ENCODE measurements around the gene ZNF319. TPM values are rescaled to one million over a fixed set of nuclear protein-coding genes. Genes with fewer than 3 reads are reported as not detected.

Gene ZNF319
- total and polyA plus RNA-seq, 2 of the 8 experiments (the other 6 are each of a cell fraction or from before 2014, with no cell fraction given): 3.3 to 5.5 TPM

DNA sequence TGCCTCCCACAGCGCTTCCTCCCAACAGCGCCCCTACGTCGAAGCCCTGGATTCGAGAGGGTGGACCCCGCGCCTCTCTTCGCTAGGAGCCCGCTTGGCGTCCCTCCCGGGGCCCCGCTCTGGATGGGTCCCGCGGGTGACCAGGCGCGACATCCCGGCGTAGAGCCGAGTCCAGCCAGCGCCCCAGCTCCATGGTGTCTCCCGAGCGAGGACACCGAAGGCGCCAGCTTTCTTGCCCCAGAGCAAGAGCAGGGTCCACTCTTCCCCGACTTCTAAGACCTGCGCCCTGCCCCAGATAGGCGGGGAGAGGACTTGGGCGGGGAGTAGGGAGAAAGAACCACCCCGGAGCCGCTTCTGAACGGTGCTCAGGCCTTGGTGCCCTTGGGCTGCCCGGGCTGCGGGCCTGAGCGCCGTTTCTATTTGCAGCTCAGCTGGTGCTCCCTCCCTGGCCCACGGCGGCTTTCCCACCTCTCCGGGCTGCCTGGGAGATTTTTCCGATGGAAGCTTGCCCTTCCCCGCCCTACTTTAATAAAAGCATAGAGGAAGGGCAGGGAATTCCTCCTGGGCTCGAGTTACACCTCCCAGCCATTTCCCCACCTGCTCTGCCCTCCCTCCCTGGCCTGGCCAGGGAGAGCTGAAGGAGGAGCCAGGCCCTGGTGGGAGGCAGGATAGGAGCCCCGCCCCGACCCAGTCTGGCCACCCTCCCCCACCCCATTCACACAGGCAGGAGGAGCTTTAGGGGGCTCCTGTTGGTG, 26.9 kb upstream of the ZNF319 start:
- peak overlapping the region; percentile 73 for H4K8ac ChIP-seq (ENCODE audit: extremely low read depth, insufficient read depth, low read length)
- H2AFZ ChIP-seq (ENCODE audit: low read length): no peak overlapping the region
- H3K18ac ChIP-seq (ENCODE audit: extremely low read depth, low read length): peak overlapping the region; percentile 95
- H3K23me2 ChIP-seq (ENCODE audit: low read depth, low read length): peaks cover 25% of the 10 kb centered on the region; the same call in 1 of the 2 replicates
- no peak overlapping the region for H4K91ac ChIP-seq (replicated peaks; ENCODE audit: insufficient read length, low read length)
- peaks cover 18% of the 10 kb centered on the region for H3K79me1 ChIP-seq (ENCODE audit: low read depth, low read length)
- peaks cover 0 to 38% of the 10 kb centered on the region in 2 experiments; a peak in 2 of 4 replicates for H3K79me2 ChIP-seq (ENCODE audit: control insufficient read depth in 1 of 2, insufficient read depth in 2 of 2, low read length in 2 of 2)
- H4K5ac ChIP-seq (ENCODE audit: insufficient read length, low read depth, low read length): peak overlapping the region; percentile 28
- peak overlapping the region; percentile 50; the same call in 1 of the 2 replicates for H2BK12ac ChIP-seq (ENCODE audit: low read depth, low read length)
- H3K4me2 ChIP-seq (ENCODE audit: insufficient read depth in 1 of 2, low read depth in 2 of 2, low read length in 2 of 2): peak overlapping the region; percentile 83 to 99
- H2BK20ac ChIP-seq (ENCODE audit: low read length): no peak overlapping the region
- FAIRE-seq (no peak), DNase-seq (ENCODE audit: low read depth in 1 of 2, low spot score in 2 of 2) (peak; percentile 66 to 77)
- no peak overlapping the region for H3K23ac ChIP-seq (ENCODE audit: insufficient read length)
- no peak overlapping the region for H2BK120ac ChIP-seq (replicated peaks; ENCODE audit: low read depth, low read length)
- peak overlapping the region in 2 of 4 experiments; percentile 13 to 18; a peak in 1 of 7 replicates for H3K9ac ChIP-seq (replicated peaks in 1 of 4; ENCODE audit: extremely low read depth in 1 of 4, low read depth in 3 of 4, low read length in 3 of 4)
- ChIA-PET CTCF (ENCODE audit: partially characterized antibody) (interaction anchor here (0.8 to 19.9 kb wide), 14 partner anchors 8 to 305 kb away, joined by 3 to 362 read pairs (median 6); partner anchors contain the start of gene CFAP20), POLR2A (ENCODE audit: partially characterized antibody) (interaction anchor here (0.6 to 4.2 kb wide), 14 partner anchors 9 to 576 kb away, joined by 3 to 20 read pairs (median 4); partner anchors contain the start of genes CFAP20 and KATNB1)
- no peak overlapping the region for H3K27ac ChIP-seq (ENCODE audit: low read depth, low read length)
- H2BK15ac ChIP-seq (ENCODE audit: low read length): peak overlapping the region; percentile 29; the same call in 1 of the 2 replicates
- peak overlapping the region; percentile 73 to 90 (median 82) for H3K4me3 ChIP-seq (ENCODE audit: extremely low read depth in 1 of 4, insufficient read depth in 2 of 4, low read depth in 3 of 4, low read length in 4 of 4)
- H2BK5ac ChIP-seq (ENCODE audit: low read depth, low read length): peak overlapping the region; percentile 89; the same call in 1 of the 2 replicates
- H3K4me1 ChIP-seq (replicated peaks in 1 of 4; ENCODE audit: control insufficient read depth in 3 of 4, insufficient read depth in 4 of 4, low read length in 3 of 4): peaks cover 0 to 34% (median 20%) of the 10 kb centered on the region in 4 experiments; a peak in 6 of 7 replicates
- 0% methylated on average over 19 of the region's 43 CpGs; no CpG with 5 or more reads in 1 of the 2 experiments for WGBS, 2 experiments (ENCODE audit: extremely low coverage in 1 of 2, insufficient coverage in 1 of 2, insufficient read length in 1 of 2, insufficient replicate concordance in 2 of 2, low coverage in 1 of 2, low lambda C conversion rate in 2 of 2, missing lambda C conversion rate in 1 of 2)
- H4K20me1 ChIP-seq (replicated peaks in 1 of 2; ENCODE audit: control insufficient read depth in 1 of 2, insufficient read depth in 2 of 2, low read length in 2 of 2): peaks cover 0 to 14% of the 10 kb centered on the region in 2 experiments
- peak overlapping the region; percentile 70 for H3K56ac ChIP-seq (replicated peaks; ENCODE audit: insufficient read length, low read depth, low read length)
- no peaks in the 10 kb centered on the region for H3K9me3 ChIP-seq (ENCODE audit: insufficient read depth in 2 of 2, low read depth in 1 of 2, low read length in 1 of 2)
- no peak overlapping the region for H3K14ac ChIP-seq (ENCODE audit: insufficient read length)
- H3K36me3 ChIP-seq (ENCODE audit: control insufficient read depth in 2 of 4, insufficient read depth in 4 of 4, low read length in 3 of 4): no peaks in the 10 kb centered on the region
- H3K27me3 ChIP-seq (replicated peaks in 1 of 4; ENCODE audit: control insufficient read depth in 3 of 4, extremely low read depth in 1 of 4, insufficient read depth in 3 of 4, low read length in 3 of 4): no peaks in the 10 kb centered on the region; a peak in 3 of 7 replicates
- peak overlapping the region; percentile 49 for H3K4ac ChIP-seq (replicated peaks; ENCODE audit: insufficient read length, low read depth, low read length)
- peak overlapping the region; percentile 40; the same call in 1 of the 2 replicates for H2AK5ac ChIP-seq (ENCODE audit: low read depth, low read length)
- TF ChIP-seq, protein P1, sequence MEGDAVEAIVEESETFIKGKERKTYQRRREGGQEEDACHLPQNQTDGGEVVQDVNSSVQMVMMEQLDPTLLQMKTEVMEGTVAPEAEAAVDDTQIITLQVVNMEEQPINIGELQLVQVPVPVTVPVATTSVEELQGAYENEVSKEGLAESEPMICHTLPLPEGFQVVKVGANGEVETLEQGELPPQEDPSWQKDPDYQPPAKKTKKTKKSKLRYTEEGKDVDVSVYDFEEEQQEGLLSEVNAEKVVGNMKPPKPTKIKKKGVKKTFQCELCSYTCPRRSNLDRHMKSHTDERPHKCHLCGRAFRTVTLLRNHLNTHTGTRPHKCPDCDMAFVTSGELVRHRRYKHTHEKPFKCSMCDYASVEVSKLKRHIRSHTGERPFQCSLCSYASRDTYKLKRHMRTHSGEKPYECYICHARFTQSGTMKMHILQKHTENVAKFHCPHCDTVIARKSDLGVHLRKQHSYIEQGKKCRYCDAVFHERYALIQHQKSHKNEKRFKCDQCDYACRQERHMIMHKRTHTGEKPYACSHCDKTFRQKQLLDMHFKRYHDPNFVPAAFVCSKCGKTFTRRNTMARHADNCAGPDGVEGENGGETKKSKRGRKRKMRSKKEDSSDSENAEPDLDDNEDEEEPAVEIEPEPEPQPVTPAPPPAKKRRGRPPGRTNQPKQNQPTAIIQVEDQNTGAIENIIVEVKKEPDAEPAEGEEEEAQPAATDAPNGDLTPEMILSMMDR (IDR thresholded peaks at IDR 0.05; ENCODE audit: control extremely low read depth in 1 of 3, insufficient read depth in 1 of 3, low read depth in 1 of 3, low read length in 3 of 3): peak in 1 of 3 experiments; percentile 0; a peak in 1 of 4 replicates
- 0 out of 4 replicates have a peak, but pooled peaks of 1 of the 2 experiments have one; percentile 15 for TF ChIP-seq SIN3A (conservative IDR thresholded peaks at IDR 0.05 in 1 of 2, IDR thresholded peaks at IDR 0.05 in 1 of 2; ENCODE audit: low read depth in 1 of 2, low read length in 2 of 2)
- no peak for TF ChIP-seq MAFK (IDR thresholded peaks at IDR 0.05; ENCODE audit: low read depth, low read length)
- TF ChIP-seq TCF12 (IDR thresholded peaks at IDR 0.05; ENCODE audit: low read depth, low read length): 0 out of 2 replicates have a peak, but pooled peaks have one; percentile 34
- TF ChIP-seq, protein P2, sequence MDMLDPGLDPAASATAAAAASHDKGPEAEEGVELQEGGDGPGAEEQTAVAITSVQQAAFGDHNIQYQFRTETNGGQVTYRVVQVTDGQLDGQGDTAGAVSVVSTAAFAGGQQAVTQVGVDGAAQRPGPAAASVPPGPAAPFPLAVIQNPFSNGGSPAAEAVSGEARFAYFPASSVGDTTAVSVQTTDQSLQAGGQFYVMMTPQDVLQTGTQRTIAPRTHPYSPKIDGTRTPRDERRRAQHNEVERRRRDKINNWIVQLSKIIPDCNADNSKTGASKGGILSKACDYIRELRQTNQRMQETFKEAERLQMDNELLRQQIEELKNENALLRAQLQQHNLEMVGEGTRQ (IDR thresholded peaks at IDR 0.05; ENCODE audit: low read length): no peak
- no peak for TF ChIP-seq BACH1 (IDR thresholded peaks at IDR 0.05; ENCODE audit: low read length)
